HT1080 (cell line): ENCODE results near the gene ANKHD1. TPM values are rescaled to one million over a fixed set of nuclear protein-coding genes. Genes with fewer than 3 reads are reported as not detected.

ENCODE experiments used
- DNase-seq: peaks from one replicate; pipeline ENCODE4 v3.0.0-alpha.2; 2015; ENCODE audit warnings: low read depth
- polyA plus RNA-seq, 2 experiments: library from polyadenylated mRNA; depleted of rRNA; stranded (reverse); fragments of >200 nt; gene quantifications; 2 replicates each; pipeline ENCODE4 v1.2.3, GENCODE V29; 2015
- total RNA-seq: library from RNA; depleted of rRNA; stranded (reverse); fragments of >200 nt; shearing (Covaris generic); gene quantifications from 2 replicates; pipeline ENCODE4 v1.2.3, GENCODE V29; 2014; rRNA removed

The ANKHD1 gene, protein sequence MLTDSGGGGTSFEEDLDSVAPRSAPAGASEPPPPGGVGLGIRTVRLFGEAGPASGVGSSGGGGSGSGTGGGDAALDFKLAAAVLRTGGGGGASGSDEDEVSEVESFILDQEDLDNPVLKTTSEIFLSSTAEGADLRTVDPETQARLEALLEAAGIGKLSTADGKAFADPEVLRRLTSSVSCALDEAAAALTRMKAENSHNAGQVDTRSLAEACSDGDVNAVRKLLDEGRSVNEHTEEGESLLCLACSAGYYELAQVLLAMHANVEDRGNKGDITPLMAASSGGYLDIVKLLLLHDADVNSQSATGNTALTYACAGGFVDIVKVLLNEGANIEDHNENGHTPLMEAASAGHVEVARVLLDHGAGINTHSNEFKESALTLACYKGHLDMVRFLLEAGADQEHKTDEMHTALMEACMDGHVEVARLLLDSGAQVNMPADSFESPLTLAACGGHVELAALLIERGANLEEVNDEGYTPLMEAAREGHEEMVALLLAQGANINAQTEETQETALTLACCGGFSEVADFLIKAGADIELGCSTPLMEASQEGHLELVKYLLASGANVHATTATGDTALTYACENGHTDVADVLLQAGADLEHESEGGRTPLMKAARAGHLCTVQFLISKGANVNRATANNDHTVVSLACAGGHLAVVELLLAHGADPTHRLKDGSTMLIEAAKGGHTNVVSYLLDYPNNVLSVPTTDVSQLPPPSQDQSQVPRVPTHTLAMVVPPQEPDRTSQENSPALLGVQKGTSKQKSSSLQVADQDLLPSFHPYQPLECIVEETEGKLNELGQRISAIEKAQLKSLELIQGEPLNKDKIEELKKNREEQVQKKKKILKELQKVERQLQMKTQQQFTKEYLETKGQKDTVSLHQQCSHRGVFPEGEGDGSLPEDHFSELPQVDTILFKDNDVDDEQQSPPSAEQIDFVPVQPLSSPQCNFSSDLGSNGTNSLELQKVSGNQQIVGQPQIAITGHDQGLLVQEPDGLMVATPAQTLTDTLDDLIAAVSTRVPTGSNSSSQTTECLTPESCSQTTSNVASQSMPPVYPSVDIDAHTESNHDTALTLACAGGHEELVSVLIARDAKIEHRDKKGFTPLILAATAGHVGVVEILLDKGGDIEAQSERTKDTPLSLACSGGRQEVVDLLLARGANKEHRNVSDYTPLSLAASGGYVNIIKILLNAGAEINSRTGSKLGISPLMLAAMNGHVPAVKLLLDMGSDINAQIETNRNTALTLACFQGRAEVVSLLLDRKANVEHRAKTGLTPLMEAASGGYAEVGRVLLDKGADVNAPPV (N-terminal part only)
- total RNA-seq: 25.2 and 29.0 TPM in 2 replicates
- 27.7 and 32.5 TPM in 2 replicates for polyA plus RNA-seq (2015; cell fraction: cytosol; rRNA removed)
- 123 and 137 TPM in 2 replicates for polyA plus RNA-seq (2015; cell fraction: nucleus; rRNA removed)

DNA sequence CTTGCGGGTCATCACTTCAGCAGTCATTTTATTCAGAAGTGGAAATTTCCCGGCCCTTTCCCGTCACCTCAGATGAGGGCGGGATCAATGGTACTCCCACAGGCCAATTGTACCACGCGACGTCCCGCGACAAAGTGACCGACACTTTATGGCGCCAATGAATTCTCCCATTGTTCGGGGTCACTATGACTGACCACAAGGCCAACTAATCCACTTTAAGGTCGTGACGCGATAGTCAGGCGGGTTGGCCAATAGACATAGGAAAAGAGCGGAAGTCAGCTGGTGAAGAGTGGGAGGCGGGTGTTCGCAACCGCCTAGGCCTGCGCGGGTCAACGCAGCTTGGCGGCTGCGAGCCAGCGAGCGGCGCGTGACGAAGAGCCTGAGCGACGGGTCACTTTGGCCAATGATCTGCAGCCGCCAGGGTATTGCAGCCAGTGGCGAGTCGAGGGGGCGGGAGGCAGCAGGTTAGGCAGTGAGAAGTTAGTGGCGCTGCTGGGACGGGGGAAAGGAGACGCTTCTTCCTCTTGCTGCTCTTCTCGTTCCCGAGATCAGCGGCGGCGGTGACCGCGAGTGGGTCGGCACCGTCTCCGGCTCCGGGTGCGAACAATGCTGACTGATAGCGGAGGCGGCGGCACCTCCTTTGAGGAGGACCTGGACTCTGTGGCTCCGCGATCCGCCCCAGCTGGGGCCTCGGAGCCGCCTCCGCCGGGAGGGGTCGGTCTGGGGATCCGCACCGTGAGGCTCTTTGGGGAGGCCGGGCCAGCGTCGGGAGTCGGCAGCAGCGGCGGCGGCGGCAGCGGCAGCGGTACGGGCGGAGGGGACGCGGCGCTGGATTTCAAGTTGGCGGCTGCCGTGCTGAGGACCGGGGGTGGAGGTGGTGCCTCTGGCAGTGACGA lies at the start of gene ANKHD1:
TSS of gene ANKHD1 (plus strand) at position 472 of the 896 bp plus-strand sequence. CDS start at position 607, 135 bp downstream.
- DNase-seq: peak; percentile 100

DNA sequence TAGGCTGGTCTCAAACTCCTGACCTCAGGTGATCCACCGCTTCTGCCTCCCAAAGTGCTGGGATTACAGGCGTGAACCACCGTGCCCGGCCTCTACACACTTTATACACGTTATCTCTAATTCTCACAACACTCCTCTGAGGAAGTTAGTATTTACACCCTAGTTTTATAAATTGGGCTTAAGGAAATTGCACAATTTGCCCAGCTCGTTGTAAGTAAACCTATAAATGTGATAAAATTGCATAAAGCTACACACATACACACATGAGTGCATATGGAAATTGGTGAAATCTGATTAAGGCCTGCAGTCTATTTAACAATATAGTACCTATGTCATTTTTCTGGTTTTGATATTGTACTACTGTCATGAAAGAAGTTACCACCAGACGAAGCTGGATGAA lies 46.1 kb upstream of the ANKHD1 start:
- no peak for DNase-seq

- DNase-seq: no peak
These were observed 44.5 kb upstream of the ANKHD1 start for GRCh38 chr5:140356853-140357725.

DNA sequence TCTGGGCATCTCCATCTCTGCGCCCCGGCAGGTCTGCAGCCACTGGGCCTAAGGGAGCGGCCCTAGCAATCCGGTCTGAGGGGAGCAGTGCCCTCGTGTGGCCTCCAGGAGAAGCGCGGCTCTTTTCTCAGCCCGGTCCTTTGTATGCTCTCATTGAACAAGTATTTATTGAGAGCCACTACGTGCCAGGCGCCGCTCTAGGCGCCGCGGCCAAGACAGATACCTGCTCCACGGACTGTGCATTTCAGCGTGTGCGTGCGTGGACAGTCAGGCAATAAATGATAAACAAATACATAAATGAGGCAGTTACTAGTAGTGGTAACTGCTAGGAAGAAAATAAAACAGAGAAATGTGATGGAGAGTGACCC lies 43.9 kb upstream of the ANKHD1 start:
- peak; percentile 87 for DNase-seq

DNA sequence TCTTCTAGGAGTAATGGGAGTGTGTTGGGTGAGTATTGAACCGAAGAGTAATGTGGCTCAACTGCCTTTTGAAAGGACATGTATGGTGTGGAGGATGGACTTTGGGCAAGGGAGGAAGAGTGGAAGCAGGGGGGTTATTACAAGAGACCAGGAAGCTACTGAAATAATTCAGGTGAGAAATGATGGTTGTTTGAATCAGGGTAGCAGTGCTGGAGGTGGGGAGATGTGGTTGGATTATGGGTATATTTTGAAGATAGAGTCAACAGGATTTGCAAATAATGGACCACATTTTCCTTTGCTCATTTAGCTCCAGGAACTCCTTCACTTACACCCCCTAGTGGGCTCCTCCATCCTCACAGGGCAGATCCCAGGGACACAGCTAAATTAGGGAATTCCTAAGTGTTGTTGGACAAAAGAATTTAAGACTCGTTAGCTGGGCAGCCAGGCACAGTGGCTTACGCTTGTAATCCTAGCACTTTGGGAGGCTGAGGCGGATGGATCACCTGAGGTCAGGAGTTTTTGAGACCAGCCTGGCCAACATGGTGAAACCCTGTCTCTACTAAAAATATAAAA lies 42.8 kb upstream of the ANKHD1 start:
- DNase-seq: no peak

- DNase-seq: no peak
These were observed 41.5 kb upstream of the ANKHD1 start, which contains the start of gene SLC4A9 for GRCh38 chr5:140360101-140360500. SLC4A9 (plus strand) TSS chr5:140360194; CDS start chr5:140360237, 43 bp downstream.

DNA sequence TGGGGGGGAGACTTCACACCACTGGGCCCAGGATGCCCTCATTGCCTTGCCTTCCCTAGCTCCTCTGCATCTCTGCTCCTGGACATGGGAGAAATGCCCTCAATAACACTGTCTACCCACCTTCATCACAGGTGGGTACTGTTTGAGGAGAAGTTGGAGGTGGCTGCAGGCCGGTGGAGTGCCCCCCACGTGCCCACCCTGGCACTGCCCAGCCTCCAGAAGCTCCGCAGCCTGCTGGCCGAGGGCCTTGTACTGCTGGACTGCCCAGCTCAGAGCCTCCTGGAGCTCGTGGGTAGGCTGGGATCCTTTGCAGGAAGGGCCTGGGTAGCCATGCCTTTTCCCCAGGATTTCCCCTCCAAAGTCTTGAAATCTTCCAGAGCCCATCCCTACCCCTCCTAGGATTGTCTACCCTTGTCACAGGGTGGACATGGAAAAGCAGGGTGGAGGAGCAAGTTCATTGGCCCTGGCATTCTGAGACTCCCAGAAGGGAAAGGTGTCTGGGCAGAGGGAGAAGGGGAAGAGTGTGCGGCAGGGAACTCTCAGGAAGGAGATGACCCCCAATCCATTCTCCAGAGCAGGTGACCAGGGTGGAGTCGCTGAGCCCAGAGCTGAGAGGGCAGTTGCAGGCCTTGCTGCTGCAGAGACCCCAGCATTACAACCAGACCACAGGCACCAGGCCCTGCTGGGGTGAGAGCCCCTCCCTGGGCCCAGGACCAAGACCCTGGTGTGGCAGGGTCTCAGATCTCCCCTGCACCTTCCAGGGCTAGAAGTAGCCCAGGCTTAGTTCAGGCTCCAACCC lies 40.8 kb upstream of the ANKHD1 start:
- no peak for DNase-seq

GRCh38 chr5:140361901-140362300 lies 39.7 kb upstream of the ANKHD1 start:
- DNase-seq: no peak

GRCh38 chr5:140362311-140362710 lies 39.3 kb upstream of the ANKHD1 start:
- DNase-seq: no peak

DNA sequence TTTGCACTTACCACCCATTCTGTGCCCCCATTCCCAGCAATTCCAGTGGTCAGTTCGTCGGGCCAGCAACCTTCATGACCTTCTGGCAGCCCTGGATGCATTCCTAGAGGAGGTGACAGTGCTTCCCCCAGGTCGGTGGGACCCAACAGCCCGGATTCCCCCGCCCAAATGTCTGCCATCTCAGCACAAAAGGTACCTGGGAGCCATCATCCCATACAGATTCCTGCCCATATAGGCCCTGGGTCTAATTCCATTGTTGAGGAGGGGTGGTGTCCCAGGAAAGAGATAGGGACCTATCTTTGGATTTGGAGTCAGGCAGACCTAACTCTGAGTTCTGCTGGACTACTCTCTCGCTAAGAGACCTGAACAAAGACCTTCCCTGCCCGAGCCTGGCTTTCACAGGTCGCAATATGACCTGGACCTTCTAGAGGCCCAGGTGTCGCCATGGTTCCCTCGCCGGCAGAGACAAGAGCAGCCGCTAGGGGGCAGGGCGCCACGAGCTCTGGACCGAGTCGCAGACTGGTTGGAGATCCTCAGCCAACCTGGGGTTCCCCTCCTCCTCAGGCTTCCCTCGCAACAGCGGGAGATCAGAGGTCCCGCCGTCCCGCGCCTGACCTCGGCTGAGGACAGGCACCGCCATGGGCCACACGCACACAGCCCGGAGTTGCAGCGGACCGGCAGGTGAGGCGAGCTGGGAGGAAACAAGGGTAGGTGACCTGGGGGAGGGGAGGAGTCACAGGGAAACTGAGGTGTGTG lies 38.6 kb upstream of the ANKHD1 start:
- no peak for DNase-seq

DNA sequence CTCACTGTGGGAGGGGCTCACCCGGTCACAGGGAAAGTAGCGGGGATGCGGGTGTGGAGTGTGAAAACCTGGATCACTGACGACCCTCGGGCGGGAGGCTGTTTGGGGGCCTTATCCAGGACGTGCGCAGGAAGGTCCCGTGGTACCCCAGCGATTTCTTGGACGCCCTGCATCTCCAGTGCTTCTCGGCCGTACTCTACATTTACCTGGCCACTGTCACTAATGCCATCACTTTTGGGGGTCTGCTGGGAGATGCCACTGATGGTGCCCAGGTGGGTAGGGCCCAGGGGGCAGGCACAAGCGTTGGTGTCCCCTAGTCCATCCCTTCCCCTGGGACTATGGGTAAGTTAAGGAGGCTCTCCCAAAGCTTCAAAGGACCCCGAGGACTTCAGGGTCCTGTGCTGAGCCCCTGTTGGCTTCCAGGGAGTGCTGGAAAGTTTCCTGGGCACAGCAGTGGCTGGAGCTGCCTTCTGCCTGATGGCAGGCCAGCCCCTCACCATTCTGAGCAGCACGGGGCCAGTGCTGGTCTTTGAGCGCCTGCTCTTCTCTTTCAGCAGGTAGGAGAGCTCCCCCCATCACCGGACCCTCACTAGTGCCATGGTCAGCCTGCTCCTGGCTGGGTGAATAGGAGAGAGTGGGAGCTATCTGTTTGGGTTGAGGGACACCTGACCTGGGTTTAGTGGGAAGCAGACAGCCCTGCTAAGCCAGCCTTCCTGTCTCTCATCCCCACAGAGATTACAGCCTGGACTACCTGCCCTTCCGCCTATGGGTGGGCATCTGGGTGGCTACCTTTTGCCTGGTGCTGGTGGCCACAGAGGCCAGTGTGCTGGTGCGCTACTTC lies 37.8 kb upstream of the ANKHD1 start:
- no peak for DNase-seq

GRCh38 chr5:140364472-140364765 lies 37.2 kb upstream of the ANKHD1 start:
- DNase-seq: no peak

DNA sequence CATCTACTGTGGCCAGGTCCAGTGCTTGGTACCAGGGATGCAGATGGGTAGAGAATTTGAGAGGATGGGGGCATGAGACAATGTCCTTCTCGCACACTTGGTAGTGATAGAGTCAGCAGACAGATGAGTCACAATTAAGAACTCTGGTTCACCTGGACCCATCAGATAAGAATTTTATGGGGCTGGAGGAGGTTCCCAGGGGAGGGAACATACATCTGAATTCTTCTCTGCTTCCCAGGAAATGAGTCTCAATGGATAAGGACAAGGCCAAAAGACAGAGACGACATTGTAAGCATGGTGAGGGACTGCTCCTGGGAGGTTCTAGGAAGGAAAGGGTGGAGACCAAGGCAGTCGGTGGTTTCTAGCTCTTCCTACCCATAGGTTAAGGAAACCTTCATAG lies 36.4 kb upstream of the ANKHD1 start:
- DNase-seq: no peak

DNA sequence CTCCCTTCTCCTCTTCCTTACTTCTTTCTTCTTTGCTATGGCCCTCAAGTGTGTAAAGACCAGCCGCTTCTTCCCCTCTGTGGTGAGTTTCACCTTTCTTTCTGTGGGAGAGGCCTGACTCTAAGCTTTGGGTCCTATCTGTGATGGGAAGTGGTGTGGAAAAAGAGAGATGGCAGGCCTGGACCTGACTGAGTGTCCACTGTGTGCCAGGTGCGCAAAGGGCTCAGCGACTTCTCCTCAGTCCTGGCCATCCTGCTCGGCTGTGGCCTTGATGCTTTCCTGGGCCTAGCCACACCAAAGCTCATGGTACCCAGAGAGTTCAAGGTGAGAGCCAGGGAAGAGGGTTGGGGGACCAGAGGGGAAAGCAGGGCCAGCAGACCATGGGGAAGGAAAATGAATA lies 35.7 kb upstream of the ANKHD1 start:
- no peak for DNase-seq

DNA sequence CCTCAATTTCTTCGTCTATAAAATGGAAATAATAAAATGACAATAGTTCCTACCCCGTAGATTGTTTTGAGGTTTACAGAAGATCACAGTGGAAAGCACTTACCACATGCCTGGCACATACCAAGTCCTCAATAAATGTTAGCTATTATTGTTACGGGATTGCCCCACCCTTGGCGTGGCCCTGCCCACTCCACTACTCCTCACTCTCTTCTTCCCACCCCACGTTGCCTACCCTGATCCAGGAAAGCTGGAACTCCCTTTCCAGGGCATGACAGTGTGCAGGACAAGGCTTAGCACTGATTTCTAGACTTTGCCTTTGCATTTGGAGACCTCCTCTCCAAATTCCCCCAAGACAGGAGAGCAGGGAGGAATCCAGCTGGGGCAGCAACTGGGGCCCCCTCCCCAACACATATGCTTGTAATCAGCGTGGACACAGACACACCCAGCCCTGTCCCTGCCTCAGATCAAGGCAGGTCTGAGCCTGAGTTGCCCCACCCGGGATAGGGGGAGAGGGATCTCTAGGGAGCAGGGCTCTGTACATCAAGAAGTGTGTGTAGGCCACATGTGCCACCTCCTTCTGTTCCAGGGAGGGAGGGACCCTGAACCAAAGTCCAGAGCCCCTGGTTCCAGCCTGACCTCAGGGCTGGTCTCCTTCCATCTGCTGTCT lies 34.9 kb upstream of the ANKHD1 start:
- DNase-seq: no peak
